Activated CD4-positive, alpha-beta T cell treated with anti-CD3 and anti-CD28 coated beads for 24 hours (primary cell): ENCODE data around the gene KCNC4.

Experiments
- DNase-seq, 2 donors: peaks; one replicate each; pipeline ENCODE4 v3.0.0-alpha.2; 2020; ENCODE audit warnings: low read depth in 2 of 2

The KCNC4 gene

GRCh38 chr1:110209715-110210603 is at the start of gene KCNC4:
Gene KCNC4, plus strand, starts transcription at chr1:110210314. Its CDS starts 1,186 bp downstream, at chr1:110211500.
- DNase-seq, result peak; percentile 79

- no peak for DNase-seq
These were observed 49.5 kb upstream of the KCNC4 start for GRCh38 chr1:110160538-110161100.

- no peak for DNase-seq
These were observed 48.9 kb upstream of the KCNC4 start for GRCh38 chr1:110161165-110161564.

DNA sequence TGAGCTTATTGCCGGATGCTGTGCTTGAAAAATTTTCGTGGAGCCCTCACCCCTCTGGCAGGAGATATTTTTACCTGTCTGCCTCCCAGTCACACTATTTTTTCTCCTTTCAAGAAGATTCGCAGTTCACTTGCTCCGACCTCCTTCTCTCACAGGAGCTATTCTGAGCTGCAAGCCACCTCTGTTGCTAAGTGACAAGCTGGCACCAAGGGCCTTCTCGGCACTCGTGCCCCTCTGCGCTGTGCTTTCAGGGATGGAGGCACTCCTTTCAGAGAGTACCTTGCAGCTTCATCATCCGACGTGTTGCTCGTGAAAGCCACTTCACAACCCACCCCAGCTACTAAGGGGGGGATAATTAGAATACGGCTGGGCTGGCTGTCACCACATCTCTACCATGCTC is 48.3 kb upstream of the KCNC4 start:
- no peak for DNase-seq

- DNase-seq, result no peak
These were observed 46.5 kb upstream of the KCNC4 start for GRCh38 chr1:110163591-110163990.

GRCh38 chr1:110164725-110165350 is 45.3 kb upstream of the KCNC4 start:
- DNase-seq, result no peak

DNA sequence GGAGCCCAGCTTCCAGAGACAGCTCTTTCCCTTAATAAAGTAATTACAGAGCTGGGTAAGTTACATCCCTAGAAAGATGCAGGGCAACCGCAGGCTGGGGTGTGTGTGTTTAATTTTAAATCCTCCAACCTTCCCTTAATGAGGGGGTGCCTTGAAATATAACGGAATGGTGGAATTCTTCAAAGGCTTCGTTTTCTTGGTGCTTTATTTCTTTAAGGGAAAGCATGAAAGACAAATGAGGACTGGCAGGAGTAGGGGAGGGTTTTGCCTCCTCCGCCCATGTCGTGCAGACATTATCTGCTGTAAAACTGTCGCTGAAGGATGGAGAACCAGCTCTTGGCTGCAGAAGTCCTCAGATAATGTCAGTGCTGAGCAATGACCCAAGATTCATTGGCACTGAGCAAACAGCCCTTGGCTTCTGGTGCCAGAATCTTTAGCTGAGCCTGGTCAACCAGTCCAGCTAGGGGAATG is 44.3 kb upstream of the KCNC4 start:
- DNase-seq, result no peak

- DNase-seq, result no peak
These were observed 43.3 kb upstream of the KCNC4 start for GRCh38 chr1:110166861-110167260.

DNA sequence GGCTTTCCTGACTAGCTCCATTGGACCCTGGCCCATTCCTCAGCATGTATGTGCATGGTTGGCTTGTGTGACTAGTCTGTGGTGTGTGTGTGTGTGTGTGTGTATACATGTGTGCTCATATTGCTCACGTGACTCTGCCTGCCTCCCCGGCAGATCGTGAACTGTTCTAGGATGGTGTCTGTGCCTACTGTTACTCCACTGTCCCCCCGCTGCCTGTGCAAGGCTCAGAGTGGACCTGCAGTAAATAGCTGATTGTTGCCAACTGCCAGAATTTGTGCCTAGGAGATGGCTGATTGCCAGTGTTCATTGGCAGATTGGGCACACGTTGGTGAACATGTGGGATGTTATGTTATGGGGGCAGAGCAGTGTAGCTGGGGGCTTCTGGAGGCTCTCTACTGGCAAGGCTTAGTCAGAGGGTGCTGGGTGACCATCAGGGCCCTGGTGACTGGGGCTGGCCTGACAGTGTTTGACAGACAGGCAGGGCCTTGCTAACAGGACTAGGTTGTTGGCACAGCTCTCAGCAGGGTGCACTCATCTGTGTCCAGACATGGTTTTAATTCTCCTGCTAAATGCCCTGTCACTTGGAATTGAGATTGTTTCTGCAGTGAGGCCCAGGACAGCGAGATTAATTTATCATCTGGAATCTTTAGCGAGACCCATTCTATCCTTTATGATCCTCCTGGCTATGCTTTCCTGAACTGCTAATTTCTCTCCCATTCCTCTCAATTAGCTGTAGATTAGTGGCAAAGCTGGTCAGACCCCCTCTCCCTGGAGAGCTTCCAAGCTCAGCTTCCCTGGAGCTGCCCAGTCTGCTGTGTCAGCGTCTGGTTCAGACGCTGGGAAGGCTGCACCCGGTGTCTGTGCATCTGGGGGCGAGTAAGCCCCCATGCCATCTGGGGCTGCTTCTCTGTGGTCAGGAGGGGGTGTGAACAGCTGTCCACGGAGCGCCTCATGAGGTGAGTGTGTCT is 39.1 kb upstream of the KCNC4 start:
- no peak for DNase-seq

DNA sequence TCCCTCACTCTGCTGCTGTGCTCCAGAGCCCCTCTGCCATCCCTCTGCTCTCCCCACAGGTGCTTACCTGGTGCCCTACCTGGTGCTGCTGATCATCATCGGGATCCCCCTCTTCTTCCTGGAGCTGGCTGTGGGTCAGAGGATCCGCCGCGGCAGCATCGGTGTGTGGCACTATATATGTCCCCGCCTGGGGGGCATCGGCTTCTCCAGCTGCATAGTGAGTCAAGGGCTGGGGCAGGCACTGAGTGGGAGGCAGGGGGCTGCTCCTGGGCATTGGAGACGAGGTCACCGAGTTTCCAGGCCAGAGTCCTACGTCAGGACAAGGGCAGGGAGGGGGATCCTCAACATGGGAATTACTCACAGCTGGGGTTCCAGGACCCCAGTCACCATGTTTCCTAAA is 38.1 kb upstream of the KCNC4 start:
- no peak for DNase-seq

- no peak for DNase-seq
These were observed 36.5 kb upstream of the KCNC4 start for GRCh38 chr1:110173466-110174105.

- DNase-seq, result no peak
These were observed 35.2 kb upstream of the KCNC4 start for GRCh38 chr1:110174961-110175360.

DNA sequence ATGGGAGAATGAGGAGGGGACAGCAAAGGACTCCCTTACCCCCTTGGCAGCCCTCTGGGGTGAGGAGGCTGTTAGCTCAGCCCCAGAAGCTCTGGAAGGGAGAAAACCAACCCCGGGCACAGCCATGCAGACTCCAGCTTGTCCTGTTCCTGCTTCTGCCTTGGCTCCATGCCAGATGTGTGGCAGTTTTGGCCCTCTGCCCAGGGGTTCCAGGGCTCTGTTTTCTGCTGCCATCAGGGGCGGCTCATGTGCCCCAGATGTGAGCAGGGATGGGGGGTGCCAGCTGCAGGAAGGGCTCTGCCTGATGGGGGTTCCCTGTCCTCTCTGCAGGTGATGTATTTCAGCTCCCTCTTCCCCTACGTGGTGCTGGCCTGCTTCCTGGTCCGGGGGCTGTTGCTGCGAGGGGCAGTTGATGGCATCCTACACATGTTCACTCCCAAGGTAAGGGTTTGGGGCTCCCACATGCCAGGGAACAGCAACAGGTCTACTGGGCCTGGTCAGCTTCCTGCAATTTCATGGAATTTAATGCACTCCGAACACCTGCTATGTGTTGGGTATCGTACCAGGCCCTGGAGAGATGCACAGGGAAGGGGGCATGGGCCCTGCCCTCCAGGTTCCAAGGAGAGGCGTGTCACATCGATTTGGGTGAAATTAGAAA is 33.7 kb upstream of the KCNC4 start:
- no peak for DNase-seq

GRCh38 chr1:110177775-110178174 is 32.3 kb upstream of the KCNC4 start:
- DNase-seq, result no peak

GRCh38 chr1:110183642-110184167 is 26.4 kb upstream of the KCNC4 start:
- DNase-seq, result no peak

- no peak for DNase-seq
These were observed 25.7 kb upstream of the KCNC4 start for GRCh38 chr1:110184446-110184845.

- DNase-seq, result no peak
These were observed 24.9 kb upstream of the KCNC4 start for GRCh38 chr1:110185181-110185580.

GRCh38 chr1:110186558-110186957 is 23.6 kb upstream of the KCNC4 start:
- DNase-seq, result no peak

- no peak for DNase-seq
These were observed 22.8 kb upstream of the KCNC4 start for GRCh38 chr1:110187139-110187890.
